SK-N-MC (cell line): ENCODE results near the gene AKAP13.
"Not testable (repeated sequence)": the region's sequence is repeated elsewhere in the genome, so short reads cannot be mapped to it uniquely, and the experiment has no call there.

Experiments
- EZH2 ChIP-seq: fragments of 200-600 bp; sonication (generic); IDR thresholded peaks from one replicate; pipeline ENCODE4 v1.6.1; 2017; ENCODE audit warnings: antibody characterized with exemption
- POLR2AphosphoS5 ChIP-seq: IDR thresholded peaks from 2 replicates; pipeline ENCODE4 v1.6.1; 2012; ENCODE audit warnings: mild to moderate bottlenecking, low read depth, low read length, borderline replicate concordance

DNA sequence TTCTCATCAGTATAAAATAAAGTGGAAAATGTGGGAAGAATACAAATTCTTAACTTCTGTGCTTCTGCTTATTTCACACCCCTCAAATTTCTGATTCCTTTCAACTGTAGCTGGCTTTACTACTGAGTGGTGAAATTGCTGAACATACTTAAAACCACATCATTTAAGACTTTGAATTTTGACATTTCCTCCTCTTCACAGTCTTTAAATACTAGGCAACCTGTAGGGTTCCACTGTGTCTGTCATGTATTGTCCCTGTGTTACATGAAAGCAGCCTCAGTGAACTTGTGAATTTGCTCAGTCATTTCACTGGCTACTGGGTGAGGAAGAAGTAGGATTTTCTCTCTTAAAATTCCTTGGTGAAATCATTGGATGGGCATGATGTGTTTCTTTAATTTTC, 101.1 kb downstream of the AKAP13 start:
- not testable (repeated sequence) for TF ChIP-seq POLR2AphosphoS5, EZH2
